GM23248 (cell line): ENCODE measurements around the gene MPZL2. TPM values are rescaled to one million over a fixed set of nuclear protein-coding genes. Genes with fewer than 3 reads are reported as not detected.

Experiments
- DNase-seq: peaks from one replicate; pipeline ENCODE4 v3.0.0-alpha.2; 2015
- H2AFZ ChIP-seq: fragments of 200-600 bp; sonication (generic); 2 replicates; pipeline ENCODE4 v1.6.1; 2016; ENCODE audit warnings: antibody characterized with exemption
- H3F3A ChIP-seq: fragments of 200-600 bp; sonication (generic); 2 replicates; pipeline ENCODE4 v1.6.1; 2016; ENCODE audit warnings: mild to moderate bottlenecking, antibody characterized with exemption, mixed run types; ENCODE audit not compliant: insufficient read depth
- H3K27ac ChIP-seq: fragments of 200-600 bp; sonication (generic); 2 replicates; pipeline ENCODE4 v1.5.1; 2016; ENCODE audit warnings: mild to moderate bottlenecking
- H3K27me3 ChIP-seq: fragments of 200-600 bp; sonication (generic); replicated peaks from 2 replicates; pipeline ENCODE4 v1.6.1; 2016; ENCODE audit warnings: mild to moderate bottlenecking; ENCODE audit not compliant: insufficient read depth
- H3K36me3 ChIP-seq: fragments of 200-600 bp; sonication (generic); 2 replicates; pipeline ENCODE4 v1.6.1; 2016; ENCODE audit warnings: low read depth, mild to moderate bottlenecking
- H3K4me1 ChIP-seq: fragments of 200-600 bp; sonication (generic); 2 replicates; pipeline ENCODE4 v1.6.1; 2016; ENCODE audit warnings: mild to moderate bottlenecking; ENCODE audit not compliant: insufficient read depth
- H3K4me2 ChIP-seq: fragments of 200-600 bp; sonication (generic); one replicate; pipeline ENCODE4 v1.6.1; 2016; ENCODE audit warnings: mild to moderate bottlenecking; ENCODE audit not compliant: unreplicated experiment
- H3K4me3 ChIP-seq: fragments of 200-600 bp; sonication (generic); 2 replicates; pipeline ENCODE4 v1.5.1; 2016; ENCODE audit warnings: mild to moderate bottlenecking
- H3K79me2 ChIP-seq: fragments of 200-600 bp; sonication (generic); 2 replicates; pipeline ENCODE4 v1.6.1; 2016; ENCODE audit warnings: mild to moderate bottlenecking; ENCODE audit not compliant: insufficient read depth
- H3K9ac ChIP-seq: fragments of 200-600 bp; sonication (generic); 2 replicates; pipeline ENCODE4 v1.6.1; 2016; ENCODE audit warnings: mild to moderate bottlenecking
- H3K9me2 ChIP-seq: fragments of 200-600 bp; sonication (generic); 2 replicates; pipeline ENCODE4 v1.6.1; 2016; ENCODE audit warnings: mixed run types, mild to moderate bottlenecking, moderate library complexity; ENCODE audit not compliant: insufficient read depth
- H3K9me3 ChIP-seq: fragments of 200-600 bp; sonication (generic); one replicate; pipeline ENCODE4 v1.6.1; 2017; ENCODE audit warnings: low read depth
- H4K20me1 ChIP-seq: fragments of 200-600 bp; sonication (generic); 2 replicates; pipeline ENCODE4 v1.6.0; 2016; ENCODE audit not compliant: insufficient read depth
- EZH2 ChIP-seq: fragments of 200-600 bp; sonication (generic); IDR thresholded peaks from 2 replicates; pipeline ENCODE4 v1.6.1; 2018; ENCODE audit warnings: antibody characterized with exemption, mild to moderate bottlenecking; ENCODE audit not compliant: insufficient read depth, poor library complexity, severe bottlenecking
- EZH2phosphoT487 ChIP-seq: fragments of 200-600 bp; sonication (generic); IDR thresholded peaks from 2 replicates; pipeline ENCODE4 v1.6.1; 2018; ENCODE audit warnings: antibody characterized with exemption, moderate library complexity, mild to moderate bottlenecking, low read depth; ENCODE audit not compliant: insufficient read depth
- WGBS, 2 experiments: methylation state at CpG; one replicate each; pipeline ENCODE4 v1.1.6; 2015 to 2017; ENCODE audit warnings: low lambda C conversion rate in 2 of 2, low coverage in 1 of 2; ENCODE audit errors: missing lambda C conversion rate in 2 of 2; 5-methylcytosine and 5-hydroxymethylcytosine counted together
- in situ Hi-C: fragments of 300-500 bp; cut with MboI; formaldehyde crosslinking; loops from 2 replicates; pipeline ENCODE4 v1.15.0; 2020
- polyA plus RNA-seq: library from polyadenylated mRNA; unstranded; fragments of >200 nt; fragmentation: Nextera tagmentation; extraction: Ambion mirVana; gene quantifications from 2 replicates; pipeline ENCODE4 v1.2.1, GENCODE V29; 2016
- total RNA-seq: library from RNA; depleted of rRNA; stranded (reverse); fragments of >200 nt; shearing (Covaris generic); gene quantifications from 2 replicates; pipeline ENCODE4 v1.2.3, GENCODE V29; 2014

MPZL2 gene
- total and polyA plus RNA-seq, 2 experiments from 2014 or later: not detected

DNA sequence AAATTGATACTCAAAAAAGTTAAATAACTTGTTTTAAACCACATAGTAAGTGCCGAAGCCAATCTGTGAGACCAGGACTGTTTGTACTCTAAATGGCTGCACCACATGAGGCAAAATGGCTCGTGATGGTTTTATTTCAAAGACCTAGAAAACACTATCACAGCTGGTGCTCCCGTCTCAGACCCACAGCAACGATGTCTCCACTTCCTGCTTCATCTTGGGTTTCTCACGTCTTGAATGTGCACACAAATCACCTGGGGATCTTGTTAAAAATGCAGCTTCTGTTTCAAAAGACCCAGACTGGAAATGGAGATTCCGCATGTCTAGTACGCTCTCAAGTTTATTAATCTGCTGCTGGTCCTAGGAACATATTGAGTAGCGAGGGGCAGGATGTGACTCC, 41.6 kb upstream of the MPZL2 start:
- Histone ChIP-seq H2AFZ (no peak overlapping the region), H3K27me3 (peaks cover 17% of the 10 kb centered on the region; the same call in 1 of the 2 replicates), H3K27ac (no peak overlapping the region), H4K20me1 (no peaks in the 10 kb centered on the region), H3K9me2 (no peaks in the 10 kb centered on the region), H3K9ac (no peak overlapping the region), H3K4me3 (no peak overlapping the region), H3K4me2 (no peak overlapping the region), H3K79me2 (no peaks in the 10 kb centered on the region), H3K9me3 (no peaks in the 10 kb centered on the region), H3K4me1 (no peaks in the 10 kb centered on the region), H3K36me3 (no peaks in the 10 kb centered on the region), H3F3A (no peaks in the 10 kb centered on the region)
- 47 to 50% methylated on average over 8 of the region's 8 CpGs for WGBS, 2 experiments
- no peak for DNase-seq
- TF ChIP-seq EZH2phosphoT487: no peak
- no peak for TF ChIP-seq EZH2
- in situ Hi-C loops: no loop called here

DNA sequence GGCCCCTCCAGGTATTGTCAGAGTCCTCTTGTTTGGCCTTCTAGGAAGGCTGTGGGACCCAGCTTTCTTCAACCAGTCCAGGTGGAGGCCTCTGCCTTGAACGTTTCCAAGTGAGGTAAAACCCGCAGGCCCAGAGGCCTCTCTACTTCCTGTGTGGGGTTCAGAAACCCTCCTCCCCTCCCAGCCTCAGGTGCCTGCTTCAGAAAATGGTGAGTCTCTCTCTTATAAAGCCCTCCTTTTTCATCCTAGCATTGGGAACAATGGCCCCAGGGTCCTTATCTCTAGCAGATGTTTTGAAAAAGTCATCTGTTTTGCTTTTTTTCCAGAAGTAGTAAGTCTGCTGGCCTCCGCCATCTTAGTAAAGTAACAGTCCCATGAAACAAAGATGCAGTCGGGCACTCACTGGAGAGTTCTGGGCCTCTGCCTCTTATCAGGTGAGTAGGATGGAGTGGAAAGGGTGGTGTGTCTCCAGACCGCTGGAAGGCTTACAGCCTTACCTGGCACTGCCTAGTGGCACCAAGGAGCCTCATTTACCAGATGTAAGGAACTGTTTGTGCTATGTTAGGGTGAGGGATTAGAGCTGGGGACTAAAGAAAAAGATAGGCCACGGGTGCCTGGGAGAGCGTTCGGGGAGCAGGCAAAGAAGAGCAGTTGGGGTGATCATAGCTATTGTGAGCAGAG, 40.6 kb upstream of the MPZL2 start, which contains the start of gene CD3E:
Gene CD3E, plus strand, starts transcription at position 163 of the 681 bp plus-strand sequence. Its CDS starts 223 bp downstream, at position 386.
- no peaks in the 10 kb centered on the region for H3K9me3 ChIP-seq
- H3K36me3 ChIP-seq: no peaks in the 10 kb centered on the region
- no peaks in the 10 kb centered on the region for H3K79me2 ChIP-seq
- H3F3A ChIP-seq: no peaks in the 10 kb centered on the region
- H3K4me2 ChIP-seq: no peak within 1 kb of the TSS
- no peaks in the 10 kb centered on the region for H3K9me2 ChIP-seq
- H3K27ac ChIP-seq: no peak within 1 kb of the TSS
- H3K9ac ChIP-seq: no peak within 1 kb of the TSS
- no peak within 1 kb of the TSS for H2AFZ ChIP-seq
- peaks cover 11% of the 10 kb centered on the region; the same call in 1 of the 2 replicates for H3K27me3 ChIP-seq
- TF ChIP-seq EZH2 (no peak), EZH2phosphoT487 (no peak)
- 49 to 53% methylated on average over 8 of the region's 8 CpGs for WGBS, 2 experiments
- no peaks in the 10 kb centered on the region for H4K20me1 ChIP-seq
- in situ Hi-C loops: no loop called here
- H3K4me1 ChIP-seq: no peaks in the 10 kb centered on the region
- no peak within 1 kb of the TSS for H3K4me3 ChIP-seq
- DNase-seq: no peak

DNA sequence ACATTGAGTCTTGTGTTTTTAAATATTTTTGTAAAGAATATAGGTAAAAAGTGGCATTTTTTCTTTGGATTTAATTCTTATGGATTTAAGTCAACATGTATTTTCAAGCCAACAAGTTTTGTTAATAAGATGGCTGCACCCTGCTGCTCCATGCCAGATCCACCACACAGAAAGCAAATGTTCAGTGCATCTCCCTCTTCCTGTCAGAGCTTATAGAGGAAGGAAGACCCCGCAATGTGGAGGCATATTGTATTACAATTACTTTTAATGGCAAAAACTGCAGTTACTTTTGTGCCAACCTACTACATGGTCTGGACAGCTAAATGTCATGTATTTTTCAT, 40.1 kb upstream of the MPZL2 start:
- no peak overlapping the region for H3K4me2 ChIP-seq

DNA sequence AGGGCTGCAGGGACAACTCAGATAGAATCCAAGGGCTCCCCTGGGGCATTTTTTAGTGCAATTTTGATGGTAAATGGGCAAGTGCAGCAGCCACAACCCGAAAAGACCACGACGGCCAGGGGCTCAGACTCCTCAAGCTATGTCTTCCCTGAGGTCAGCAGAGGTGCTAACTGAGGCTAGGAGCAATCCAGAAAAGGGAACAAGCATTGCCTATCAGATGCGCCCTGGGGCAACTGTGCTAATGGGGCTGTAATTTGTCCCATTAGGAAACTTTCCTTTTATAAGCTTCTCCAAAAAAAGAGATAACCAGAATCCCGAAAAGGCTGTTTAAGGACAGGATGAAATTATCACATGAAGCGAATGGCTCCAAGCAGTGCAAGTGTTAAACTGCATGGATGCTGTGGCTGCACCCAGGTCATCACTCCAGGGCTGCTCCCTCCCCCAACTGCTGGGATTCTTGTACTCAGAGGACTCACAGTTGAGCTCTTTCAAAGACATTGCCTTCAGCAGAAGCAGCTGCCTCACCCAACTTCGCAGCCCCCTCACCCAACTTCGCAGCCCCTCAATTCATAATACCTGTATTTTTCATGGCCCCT, 37.6 kb upstream of the MPZL2 start:
- no peaks in the 10 kb centered on the region for H4K20me1 ChIP-seq
- no peaks in the 10 kb centered on the region for H3F3A ChIP-seq
- H3K36me3 ChIP-seq: no peaks in the 10 kb centered on the region
- in situ Hi-C loops: no loop called here
- H3K4me1 ChIP-seq: no peaks in the 10 kb centered on the region
- no peak overlapping the region for H2AFZ ChIP-seq
- H3K4me3 ChIP-seq: no peak overlapping the region
- no peak overlapping the region for H3K4me2 ChIP-seq
- peaks cover 11% of the 10 kb centered on the region; the same call in 1 of the 2 replicates for H3K27me3 ChIP-seq
- TF ChIP-seq EZH2phosphoT487 (no peak), EZH2 (no peak)
- no peak overlapping the region for H3K9ac ChIP-seq
- H3K9me2 ChIP-seq: no peaks in the 10 kb centered on the region
- H3K9me3 ChIP-seq: no peaks in the 10 kb centered on the region
- no peak overlapping the region for H3K27ac ChIP-seq
- H3K79me2 ChIP-seq: no peaks in the 10 kb centered on the region
- 29 to 32% methylated on average over 8 of the region's 8 CpGs for WGBS, 2 experiments
- no peak for DNase-seq

More for the DNA sequence above, 40.1 kb upstream of the MPZL2 start:
- no peaks in the 10 kb centered on the region for H3K79me2 ChIP-seq
- WGBS, 2 experiments: 57 to 67% methylated on average over 1 of the region's 1 CpG
- no peak overlapping the region for H2AFZ ChIP-seq
- H3K4me3 ChIP-seq: no peak overlapping the region
- in situ Hi-C loops: no loop called here
- H3F3A ChIP-seq: no peaks in the 10 kb centered on the region
- peaks cover 11% of the 10 kb centered on the region; the same call in 1 of the 2 replicates for H3K27me3 ChIP-seq
- H3K9ac ChIP-seq: no peak overlapping the region
- H3K9me2 ChIP-seq: no peaks in the 10 kb centered on the region
- TF ChIP-seq EZH2phosphoT487: no peak
- no peak for TF ChIP-seq EZH2
- H4K20me1 ChIP-seq: no peaks in the 10 kb centered on the region
- no peak for DNase-seq
- H3K9me3 ChIP-seq: no peaks in the 10 kb centered on the region
- H3K36me3 ChIP-seq: no peaks in the 10 kb centered on the region
- H3K4me1 ChIP-seq: no peaks in the 10 kb centered on the region
- H3K27ac ChIP-seq: no peak overlapping the region
